MG63 (cell line): Measurements from ENCODE around the gene HOXD12. TPM values are rescaled to one million over a fixed set of nuclear protein-coding genes. Genes with fewer than 3 reads are reported as not detected.

Experiments
- DNase-seq: peaks from one replicate; pipeline ENCODE4 v3.0.0-alpha.2; 2020
- H3K27me3 ChIP-seq: fragments of 250-450 bp; sonication (Bioruptor Pico); 2 replicates; pipeline ENCODE4 v1.5.1; 2020; ENCODE audit warnings: mild to moderate bottlenecking, moderate library complexity
- H3K36me3 ChIP-seq: fragments of 250-450 bp; sonication (Bioruptor Pico); 2 replicates; pipeline ENCODE4 v1.5.1; 2020; ENCODE audit warnings: mild to moderate bottlenecking, moderate library complexity
- H3K4me3 ChIP-seq: fragments of 250-450 bp; sonication (Bioruptor Pico); 2 replicates; pipeline ENCODE4 v1.5.1; 2020; ENCODE audit warnings: mild to moderate bottlenecking, moderate library complexity
- H3K9me3 ChIP-seq: fragments of 250-450 bp; sonication (Bioruptor Pico); 2 replicates; pipeline ENCODE4 v1.5.1; 2020; ENCODE audit warnings: mild to moderate bottlenecking, moderate library complexity
- total RNA-seq: library from RNA; depleted of rRNA; stranded (reverse); fragments of >200 nt; shearing (Covaris generic); gene quantifications from 2 replicates; pipeline ENCODE4 v1.2.3, GENCODE V29; 2014; ENCODE audit warnings: low replicate concordance

Gene HOXD12
- total RNA-seq, 1 experiment from 2014 or later = not detected

- Histone ChIP-seq H3K9me3 (no peaks in the 10 kb centered on the region), H3K4me3 (peak overlapping the region; percentile 66), H3K36me3 (no peaks in the 10 kb centered on the region; the same call in 1 of the 2 replicates), H3K27me3 (no peaks in the 10 kb centered on the region)
- DNase-seq = peak; percentile 83
Observed at GRCh38 chr2:176140513-176141317, 41.1 kb downstream of the HOXD12 start.

DNA sequence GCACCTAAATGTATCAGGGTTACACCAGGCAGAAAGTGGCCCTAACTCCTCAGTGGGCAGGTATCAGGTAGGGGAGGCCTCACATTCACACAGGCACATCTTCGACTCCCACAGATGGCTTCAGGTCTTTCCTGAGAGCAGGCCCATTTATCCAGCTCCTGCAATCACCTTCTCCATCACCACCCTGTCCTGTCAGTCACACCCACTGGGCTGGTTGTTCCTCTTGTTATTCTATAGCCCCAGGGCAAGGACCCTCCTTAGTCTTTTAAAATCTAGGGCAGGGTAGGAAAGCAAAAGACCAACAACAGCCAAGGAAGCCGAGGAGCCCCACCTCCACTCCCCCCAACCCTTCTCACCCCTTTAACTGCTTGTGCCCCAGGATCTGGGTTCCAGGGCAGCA is 42.7 kb downstream of the HOXD12 start:
- Histone ChIP-seq H3K9me3 (no peaks in the 10 kb centered on the region), H3K36me3 (no peaks in the 10 kb centered on the region; the same call in 1 of the 2 replicates), H3K4me3 (no peak overlapping the region), H3K27me3 (no peaks in the 10 kb centered on the region)
- no peak for DNase-seq

GRCh38 chr2:176145085-176145969 is 45.7 kb downstream of the HOXD12 start:
- H3K4me3 ChIP-seq = no peak overlapping the region
- H3K27me3 ChIP-seq = no peaks in the 10 kb centered on the region
- no peak for DNase-seq
- no peaks in the 10 kb centered on the region for H3K9me3 ChIP-seq
- H3K36me3 ChIP-seq = no peaks in the 10 kb centered on the region; the same call in 1 of the 2 replicates

DNA sequence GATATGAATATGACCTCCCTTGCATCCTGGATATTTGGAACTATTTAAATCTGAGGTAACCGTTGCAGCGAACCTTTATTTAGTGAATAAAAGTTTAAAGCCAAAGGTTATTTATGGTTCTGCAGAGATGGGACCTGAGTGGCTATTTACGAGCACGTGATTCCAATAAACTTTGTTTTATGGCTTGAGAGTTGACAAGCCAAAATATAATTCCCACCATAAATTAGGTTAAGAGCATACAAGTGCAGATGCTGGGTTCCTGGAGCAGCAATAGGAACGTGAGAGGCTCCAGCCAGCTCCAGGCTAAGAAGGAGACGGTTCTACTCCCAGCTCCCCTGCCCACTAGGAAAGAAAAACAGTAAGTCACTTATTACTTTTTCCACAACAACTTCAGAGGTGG is 46.5 kb downstream of the HOXD12 start:
- H3K27me3 ChIP-seq = no peaks in the 10 kb centered on the region
- no peaks in the 10 kb centered on the region; the same call in 1 of the 2 replicates for H3K36me3 ChIP-seq
- DNase-seq = no peak
- no peak overlapping the region for H3K4me3 ChIP-seq
- no peaks in the 10 kb centered on the region for H3K9me3 ChIP-seq

DNA sequence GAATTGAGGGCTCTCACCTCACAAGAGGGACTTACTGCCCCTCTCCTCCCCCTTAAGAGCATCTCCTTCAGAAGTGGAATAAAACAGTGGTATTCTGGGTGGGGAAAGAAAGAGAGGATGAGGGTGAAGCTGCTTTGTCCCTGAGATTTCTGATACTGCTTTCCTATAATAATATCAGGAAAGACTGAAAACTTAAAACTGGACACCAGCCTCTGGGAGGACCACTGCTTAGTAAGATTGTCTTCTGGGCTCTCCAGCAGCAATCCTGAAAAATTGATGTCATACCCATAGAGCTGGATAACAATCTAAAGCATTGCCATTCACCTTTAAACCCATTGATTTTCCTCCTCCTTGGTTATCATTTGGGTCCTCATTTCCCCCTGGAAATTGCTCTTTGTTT is 47.0 kb downstream of the HOXD12 start:
- DNase-seq = no peak
- no peak overlapping the region for H3K4me3 ChIP-seq
- no peaks in the 10 kb centered on the region for H3K27me3 ChIP-seq
- no peaks in the 10 kb centered on the region for H3K9me3 ChIP-seq
- H3K36me3 ChIP-seq = no peaks in the 10 kb centered on the region

DNA sequence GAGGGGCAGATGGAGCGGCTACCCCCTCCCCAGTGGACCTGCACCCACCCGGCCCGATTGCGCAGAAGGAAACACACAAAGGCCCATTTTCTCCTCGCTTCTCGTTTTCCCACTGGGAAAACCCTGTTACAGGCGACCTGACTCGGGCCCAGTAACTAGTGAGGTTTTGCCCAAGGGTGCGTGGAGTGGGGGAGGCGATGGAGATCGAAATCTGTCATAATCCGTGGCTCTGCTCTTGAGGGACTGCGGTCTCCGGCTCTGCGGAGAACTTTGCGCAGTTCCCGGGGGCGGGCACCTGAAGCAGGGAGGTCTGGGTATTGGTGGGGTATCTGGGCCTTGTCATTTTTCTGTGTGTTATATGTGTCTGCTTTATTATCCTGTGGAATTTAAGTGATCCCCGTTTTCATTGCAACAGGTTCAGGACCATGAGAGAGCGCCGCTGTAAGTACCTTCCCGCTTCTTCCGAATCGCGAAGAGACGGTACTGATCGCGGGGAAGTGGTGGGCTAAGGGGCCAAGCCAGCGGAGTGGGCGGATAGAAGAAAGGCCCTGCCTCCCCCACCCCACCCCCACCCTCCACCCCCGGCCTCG is 47.7 kb downstream of the HOXD12 start:
- no peaks in the 10 kb centered on the region for H3K36me3 ChIP-seq

GRCh38 chr2:176147800-176148496 is 48.4 kb downstream of the HOXD12 start:
- no peaks in the 10 kb centered on the region for H3K9me3 ChIP-seq
- H3K27me3 ChIP-seq = no peaks in the 10 kb centered on the region
- no peaks in the 10 kb centered on the region for H3K36me3 ChIP-seq
- no peak overlapping the region for H3K4me3 ChIP-seq
- DNase-seq = no peak

More for the DNA sequence above, 47.7 kb downstream of the HOXD12 start:
- no peak for DNase-seq
- no peak overlapping the region for H3K4me3 ChIP-seq
- H3K9me3 ChIP-seq = no peaks in the 10 kb centered on the region
- no peaks in the 10 kb centered on the region for H3K27me3 ChIP-seq

DNA sequence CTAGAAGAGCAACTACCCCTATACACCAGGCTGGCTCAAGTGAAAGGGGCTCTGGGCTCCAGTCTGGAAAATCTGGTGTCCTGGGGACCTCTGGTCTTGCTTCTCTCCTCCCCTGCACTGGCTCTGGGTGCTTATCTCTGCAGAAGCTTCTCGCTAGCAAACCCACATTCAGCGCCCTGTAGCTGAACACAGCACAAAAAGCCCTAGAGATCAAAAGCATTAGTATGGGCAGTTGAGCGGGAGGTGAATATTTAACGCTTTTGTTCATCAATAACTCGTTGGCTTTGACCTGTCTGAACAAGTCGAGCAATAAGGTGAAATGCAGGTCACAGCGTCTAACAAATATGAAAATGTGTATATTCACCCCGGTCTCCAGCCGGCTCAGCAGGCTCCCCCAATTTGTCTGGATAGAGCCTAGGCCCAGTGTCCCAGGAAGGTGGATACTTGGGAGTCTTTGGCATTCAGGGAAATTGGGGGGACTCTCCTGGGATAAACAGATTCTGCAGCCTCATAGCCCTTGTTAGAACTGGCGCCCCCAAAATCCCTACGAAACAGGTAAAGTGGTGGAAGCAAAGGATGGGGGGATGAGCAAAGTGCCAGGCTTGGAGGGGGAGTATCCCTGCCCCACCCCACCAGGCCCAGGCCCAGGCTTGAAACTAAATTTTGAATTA is 49.3 kb downstream of the HOXD12 start:
- DNase-seq = no peak
- no peaks in the 10 kb centered on the region for H3K36me3 ChIP-seq
- H3K4me3 ChIP-seq = no peak overlapping the region
- no peaks in the 10 kb centered on the region for H3K27me3 ChIP-seq
- no peaks in the 10 kb centered on the region for H3K9me3 ChIP-seq

DNA sequence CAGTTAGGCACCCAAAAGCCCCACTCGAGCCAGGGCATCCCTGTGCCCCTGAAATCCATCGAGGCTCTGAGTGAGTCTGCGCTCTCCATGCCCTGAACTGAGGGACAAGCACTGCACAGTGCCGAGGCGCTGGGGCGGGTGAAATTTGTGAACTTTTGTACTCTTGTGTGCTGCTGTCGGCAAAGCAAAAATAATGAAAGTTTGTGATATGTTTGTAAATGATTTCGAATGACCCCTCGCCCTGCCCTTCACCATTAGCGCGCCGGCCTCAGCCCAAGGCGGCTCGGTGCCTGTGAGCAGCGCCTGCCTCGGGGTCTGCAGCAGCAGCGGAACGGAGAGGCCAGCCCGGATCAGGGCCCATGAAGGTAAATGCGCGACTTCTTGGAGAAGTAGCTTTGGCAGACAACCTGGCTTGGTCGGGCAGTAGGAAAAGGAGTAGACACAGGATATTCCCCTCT is 49.9 kb downstream of the HOXD12 start:
- Histone ChIP-seq H3K9me3 (no peaks in the 10 kb centered on the region), H3K4me3 (no peak overlapping the region), H3K36me3 (no peaks in the 10 kb centered on the region), H3K27me3 (no peaks in the 10 kb centered on the region)
- no peak for DNase-seq

DNA sequence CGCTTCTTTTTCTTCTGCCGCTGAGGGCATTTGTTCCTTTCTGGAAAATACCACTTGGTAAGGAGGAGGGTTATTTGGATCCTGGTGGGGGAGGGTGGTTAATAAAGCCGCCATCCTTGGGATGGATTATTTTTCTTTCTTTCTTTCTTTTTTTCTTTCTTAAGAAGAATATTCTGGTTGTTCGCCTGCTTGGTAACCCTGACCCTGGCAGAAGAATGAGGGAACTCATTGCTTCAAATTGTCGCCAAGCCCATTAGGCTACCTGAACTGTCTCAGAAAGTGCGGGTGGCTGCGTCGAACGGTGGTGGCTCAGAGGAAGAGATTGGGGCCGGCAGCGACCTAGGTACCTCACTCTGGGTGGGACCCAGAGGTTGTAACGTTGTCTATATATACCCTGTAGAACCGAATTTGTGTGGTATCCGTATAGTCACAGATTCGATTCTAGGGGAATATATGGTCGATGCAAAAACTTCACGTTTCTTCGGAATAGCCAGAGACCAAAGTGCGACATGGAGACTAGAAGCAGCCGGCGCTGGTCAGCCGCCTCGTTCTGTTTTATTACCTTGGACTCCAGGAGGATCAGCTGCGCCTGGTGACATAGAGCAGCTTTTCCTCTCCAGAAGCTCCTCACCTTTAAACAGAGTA is 50.5 kb downstream of the HOXD12 start:
- Histone ChIP-seq H3K9me3 (no peaks in the 10 kb centered on the region; the same call in 1 of the 2 replicates), H3K27me3 (no peaks in the 10 kb centered on the region), H3K4me3 (no peak overlapping the region), H3K36me3 (no peaks in the 10 kb centered on the region)
- DNase-seq = no peak

- Histone ChIP-seq H3K27me3 (no peaks in the 10 kb centered on the region), H3K36me3 (no peaks in the 10 kb centered on the region), H3K9me3 (no peaks in the 10 kb centered on the region; the same call in 1 of the 2 replicates), H3K4me3 (no peak overlapping the region)
- no peak for DNase-seq
Observed at GRCh38 chr2:176150584-176151441, 51.2 kb downstream of the HOXD12 start.

DNA sequence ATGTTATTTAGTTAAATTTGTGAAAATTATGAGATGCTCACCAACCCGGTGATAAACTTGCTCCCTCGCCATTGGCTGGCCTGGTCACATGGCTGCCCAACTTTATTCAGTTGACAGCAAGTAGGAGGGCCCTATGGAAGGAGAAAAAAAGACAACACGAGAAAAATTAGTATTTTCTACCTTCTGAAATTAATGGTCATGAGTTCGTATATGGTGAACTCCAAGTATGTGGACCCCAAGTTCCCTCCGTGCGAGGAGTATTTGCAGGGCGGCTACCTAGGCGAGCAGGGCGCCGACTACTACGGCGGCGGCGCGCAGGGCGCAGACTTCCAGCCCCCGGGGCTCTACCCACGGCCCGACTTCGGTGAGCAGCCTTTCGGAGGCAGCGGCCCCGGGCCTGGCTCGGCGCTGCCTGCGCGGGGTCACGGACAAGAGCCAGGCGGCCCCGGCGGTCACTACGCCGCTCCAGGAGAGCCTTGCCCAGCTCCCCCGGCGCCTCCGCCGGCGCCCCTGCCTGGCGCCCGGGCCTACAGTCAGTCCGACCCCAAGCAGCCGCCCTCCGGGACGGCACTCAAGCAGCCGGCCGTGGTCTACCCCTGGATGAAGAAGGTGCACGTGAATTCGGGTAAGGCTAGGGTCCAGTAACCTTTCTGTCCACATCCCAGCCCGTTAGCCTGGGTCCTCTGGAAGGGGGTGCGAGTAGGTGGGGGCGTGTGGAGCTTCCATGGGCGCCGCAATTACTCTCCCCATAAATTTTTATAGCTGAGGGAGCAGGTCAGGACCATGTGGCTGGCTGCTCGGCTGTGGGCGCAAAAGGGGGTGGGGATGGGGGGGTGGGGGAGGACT is 52.1 kb downstream of the HOXD12 start, which contains the start of gene HOXD4:
Gene HOXD4 (plus strand): TSS at position 109 of the 846 bp plus-strand sequence. CDS start 84 bp downstream, at position 193.
- Histone ChIP-seq H3K4me3 (no peak within 1 kb of the TSS), H3K27me3 (no peaks in the 10 kb centered on the region), H3K36me3 (no peaks in the 10 kb centered on the region), H3K9me3 (no peaks in the 10 kb centered on the region; the same call in 1 of the 2 replicates)
- no peak for DNase-seq
